NB4 (cell line): Measurements from ENCODE around the gene GAB2.

Source experiments
- CTCF ChIP-seq: IDR thresholded peaks from one replicate; pipeline ENCODE4 v1.5.1; 2012; ENCODE audit warnings: low read depth, low read length
- MAX ChIP-seq: IDR thresholded peaks from 2 replicates; pipeline ENCODE4 v1.6.1; 2011; ENCODE audit warnings: low read depth, low read length
- MYC ChIP-seq: IDR thresholded peaks from 2 replicates; pipeline ENCODE4 v1.6.1; 2011; ENCODE audit warnings: low read depth, low read length
- POLR2A ChIP-seq: IDR thresholded peaks from 2 replicates; pipeline ENCODE4 v1.6.1; 2011; ENCODE audit warnings: mild to moderate bottlenecking; ENCODE audit not compliant: insufficient read length; ENCODE audit errors: extremely low read depth

- TF ChIP-seq CTCF (no peak), MAX (no peak), POLR2A (no peak), MYC (no peak)
These were observed 66.4 kb downstream of the GAB2 start for GRCh38 chr11:78351193-78351592.
